ENCODE data around the gene MSANTD1. TPM values are rescaled to one million over a fixed set of nuclear protein-coding genes. Genes with fewer than 3 reads are reported as not detected.

The MSANTD1 gene
- total RNA-seq, 2 experiments from 2014 or later = 0.83 to 1.0 TPM

DNA sequence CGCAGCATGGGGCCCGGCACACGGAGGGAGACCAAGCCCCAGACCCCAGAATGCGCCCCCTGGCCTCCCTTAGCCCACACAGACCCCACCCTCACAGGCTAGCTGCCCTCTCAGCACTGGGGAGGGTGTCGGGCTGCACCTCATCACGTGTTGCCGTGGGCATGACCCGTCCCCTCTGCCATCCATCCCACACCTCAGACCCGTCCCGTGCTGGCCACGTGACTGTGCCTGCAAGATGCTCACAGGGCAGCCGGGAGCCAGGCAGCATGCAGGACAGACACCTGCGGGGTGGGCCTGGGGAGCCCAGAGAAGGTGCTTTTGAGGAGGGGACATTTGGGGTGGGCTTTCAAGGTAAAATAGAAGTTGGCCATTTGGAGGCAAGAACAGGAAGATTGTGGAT, 4.8 kb downstream of the MSANTD1 start:
- POLR2A ChIA-PET = interaction anchor here (0.7 kb wide), 1 partner anchor 1542 kb away, joined by 3 read pairs; no protein-coding TSS in a partner anchor
- H3K9me3 Mint-ChIP-seq (ENCODE audit: insufficient read depth) = no peaks in the 10 kb centered on the region
- H3K27ac Mint-ChIP-seq = no peak overlapping the region
- no peak for ATAC-seq
- H3K27me3 Mint-ChIP-seq (ENCODE audit: low read depth) = no peaks in the 10 kb centered on the region
- no peak overlapping the region for H3K4me3 Mint-ChIP-seq
- no peaks in the 10 kb centered on the region for H3K4me1 Mint-ChIP-seq (ENCODE audit: low read depth)
- CTCF ChIA-PET = no interaction called here
- H3K36me3 Mint-ChIP-seq (ENCODE audit: low read depth) = no peaks in the 10 kb centered on the region
- no peak for DNase-seq

GRCh38 chr4:3254302-3255131, 5.6 kb downstream of the MSANTD1 start:
- DNase-seq (no peak), ATAC-seq (no peak)
- no peaks in the 10 kb centered on the region for H3K27me3 Mint-ChIP-seq (ENCODE audit: low read depth)
- no peaks in the 10 kb centered on the region for H3K4me1 Mint-ChIP-seq (ENCODE audit: low read depth)
- ChIA-PET CTCF (no interaction called here), POLR2A (interaction anchor here (0.6 kb wide), 1 partner anchor 32 kb away, joined by 3 read pairs; no protein-coding TSS in a partner anchor)
- no peaks in the 10 kb centered on the region for H3K9me3 Mint-ChIP-seq (ENCODE audit: insufficient read depth)
- H3K27ac Mint-ChIP-seq = no peak overlapping the region
- no peaks in the 10 kb centered on the region for H3K36me3 Mint-ChIP-seq (ENCODE audit: low read depth)
- no peak overlapping the region for H3K4me3 Mint-ChIP-seq

DNA sequence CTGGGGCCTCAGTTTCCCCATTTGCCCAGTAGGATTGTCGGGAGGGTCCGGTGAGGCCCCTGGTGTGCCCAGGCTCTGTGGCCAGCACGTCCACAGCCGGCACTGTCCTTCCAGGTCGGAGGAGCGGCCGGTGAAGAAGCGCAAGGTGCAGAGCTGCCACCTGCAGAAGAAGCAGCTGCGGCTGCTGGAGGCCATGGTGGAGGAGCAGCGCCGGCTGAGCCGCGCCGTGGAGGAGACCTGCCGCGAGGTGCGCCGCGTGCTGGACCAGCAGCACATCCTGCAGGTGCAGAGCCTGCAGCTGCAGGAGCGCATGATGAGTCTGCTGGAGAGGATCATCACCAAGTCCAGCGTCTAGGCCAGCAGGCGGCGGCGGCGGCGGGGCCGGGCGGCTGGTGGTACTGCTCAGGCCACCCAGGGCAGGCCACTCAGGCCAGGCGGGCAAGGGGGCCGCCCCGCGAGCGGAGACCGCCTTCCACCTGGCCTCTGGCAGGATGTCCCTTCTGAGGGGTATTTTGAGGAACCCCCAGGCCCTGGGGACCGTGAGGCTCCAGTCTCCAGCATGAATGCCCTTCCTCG, 6.7 kb downstream of the MSANTD1 start:
- Mint-ChIP-seq H3K9me3 (ENCODE audit: insufficient read depth) (no peaks in the 10 kb centered on the region), H3K27ac (no peak overlapping the region), H3K4me1 (ENCODE audit: low read depth) (no peaks in the 10 kb centered on the region), H3K36me3 (ENCODE audit: low read depth) (no peaks in the 10 kb centered on the region), H3K4me3 (no peak overlapping the region), H3K27me3 (ENCODE audit: low read depth) (no peaks in the 10 kb centered on the region)
- CTCF ChIA-PET = no interaction called here
- POLR2A ChIA-PET = no interaction called here
- ATAC-seq (no peak), DNase-seq (no peak)

- CTCF ChIA-PET = no interaction called here
- DNase-seq = no peak
- Mint-ChIP-seq H3K27me3 (ENCODE audit: low read depth) (no peaks in the 10 kb centered on the region), H3K9me3 (ENCODE audit: insufficient read depth) (no peaks in the 10 kb centered on the region), H3K36me3 (ENCODE audit: low read depth) (no peaks in the 10 kb centered on the region), H3K4me1 (ENCODE audit: low read depth) (no peaks in the 10 kb centered on the region), H3K27ac (no peak overlapping the region), H3K4me3 (no peak overlapping the region)
- POLR2A ChIA-PET = no interaction called here
- ATAC-seq = no peak
Observed at GRCh38 chr4:3256230-3257102, 7.5 kb downstream of the MSANTD1 start.

GRCh38 chr4:3257103-3257555, 8.2 kb downstream of the MSANTD1 start:
- no peaks in the 10 kb centered on the region for H3K36me3 Mint-ChIP-seq (ENCODE audit: low read depth)
- H3K4me1 Mint-ChIP-seq (ENCODE audit: low read depth) = no peaks in the 10 kb centered on the region
- no peak overlapping the region for H3K27ac Mint-ChIP-seq
- ATAC-seq (no peak), DNase-seq (no peak)
- H3K9me3 Mint-ChIP-seq (ENCODE audit: insufficient read depth) = no peaks in the 10 kb centered on the region
- ChIA-PET CTCF (no interaction called here), POLR2A (no interaction called here)
- no peak overlapping the region for H3K4me3 Mint-ChIP-seq
- no peaks in the 10 kb centered on the region for H3K27me3 Mint-ChIP-seq (ENCODE audit: low read depth)

GRCh38 chr4:3257556-3258482, 8.9 kb downstream of the MSANTD1 start:
- ChIA-PET CTCF (interaction anchor here (0.9 kb wide), 1 partner anchor 12 kb away, joined by 3 read pairs; no protein-coding TSS in a partner anchor), POLR2A (no interaction called here)

GRCh38 chr4:3261411-3262207, 12.7 kb downstream of the MSANTD1 start:
- no peaks in the 10 kb centered on the region for H3K4me1 Mint-ChIP-seq (ENCODE audit: low read depth)
- CTCF ChIA-PET = no interaction called here
- DNase-seq (no peak), ATAC-seq (no peak)
- H3K27me3 Mint-ChIP-seq (ENCODE audit: low read depth) = no peaks in the 10 kb centered on the region
- H3K9me3 Mint-ChIP-seq (ENCODE audit: insufficient read depth) = no peaks in the 10 kb centered on the region
- H3K4me3 Mint-ChIP-seq = no peak overlapping the region
- no peaks in the 10 kb centered on the region for H3K36me3 Mint-ChIP-seq (ENCODE audit: low read depth)
- POLR2A ChIA-PET = no interaction called here
- H3K27ac Mint-ChIP-seq = no peak overlapping the region

More at GRCh38 chr4:3257556-3258482, 8.9 kb downstream of the MSANTD1 start:
- Mint-ChIP-seq H3K36me3 (ENCODE audit: low read depth) (no peaks in the 10 kb centered on the region), H3K27ac (no peak overlapping the region), H3K4me1 (ENCODE audit: low read depth) (no peaks in the 10 kb centered on the region), H3K4me3 (no peak overlapping the region), H3K9me3 (ENCODE audit: insufficient read depth) (no peaks in the 10 kb centered on the region), H3K27me3 (ENCODE audit: low read depth) (no peaks in the 10 kb centered on the region)
- ATAC-seq (no peak), DNase-seq (no peak)

DNA sequence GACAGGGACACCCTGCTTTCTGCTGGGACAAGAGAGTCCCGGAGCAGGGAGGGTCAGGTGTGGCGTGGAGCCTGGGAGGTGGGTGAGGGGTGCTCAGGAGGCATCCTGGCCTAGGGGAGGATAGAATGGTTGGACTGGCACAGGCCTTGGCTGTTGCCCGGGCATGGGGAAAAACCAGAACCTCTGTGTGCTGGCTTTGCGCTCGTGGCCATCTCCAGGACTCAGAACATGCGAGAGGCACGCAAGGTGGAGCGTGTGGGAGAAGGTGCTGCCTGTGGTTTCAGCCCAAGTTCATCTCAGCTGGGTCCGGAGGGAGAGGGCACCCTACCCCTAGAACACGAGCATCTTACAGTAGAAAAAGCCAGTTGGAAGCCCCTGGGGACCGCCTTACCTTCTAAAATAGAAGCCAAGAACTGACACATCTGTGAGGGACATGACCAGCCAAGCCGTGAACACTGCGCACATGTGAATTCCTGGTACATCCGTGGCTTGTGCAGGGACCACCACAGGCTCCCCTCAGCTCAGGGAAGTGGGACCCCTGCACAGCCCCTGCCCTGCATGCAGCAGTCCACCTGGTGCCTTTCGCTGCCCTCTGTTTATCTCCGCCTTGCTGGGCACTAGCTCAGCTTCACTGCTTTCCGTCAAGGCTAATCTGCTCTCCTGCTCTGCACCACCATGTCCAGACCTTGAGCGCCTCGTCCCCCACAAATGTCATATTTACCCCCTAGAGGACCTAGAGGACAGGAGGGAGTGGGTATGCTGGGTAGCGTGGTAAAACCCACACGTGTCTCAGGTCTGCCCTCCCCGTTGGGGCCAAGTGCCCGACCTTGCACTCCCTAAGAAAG, 13.5 kb downstream of the MSANTD1 start:
- no peaks in the 10 kb centered on the region for H3K27me3 Mint-ChIP-seq (ENCODE audit: low read depth)
- peak; percentile 30 for ATAC-seq
- ChIA-PET CTCF (no interaction called here), POLR2A (no interaction called here)
- no peaks in the 10 kb centered on the region for H3K36me3 Mint-ChIP-seq (ENCODE audit: low read depth)
- DNase-seq = no peak
- no peak overlapping the region for H3K4me3 Mint-ChIP-seq
- no peaks in the 10 kb centered on the region for H3K4me1 Mint-ChIP-seq (ENCODE audit: low read depth)
- H3K9me3 Mint-ChIP-seq (ENCODE audit: insufficient read depth) = no peaks in the 10 kb centered on the region
- no peak overlapping the region for H3K27ac Mint-ChIP-seq

DNA sequence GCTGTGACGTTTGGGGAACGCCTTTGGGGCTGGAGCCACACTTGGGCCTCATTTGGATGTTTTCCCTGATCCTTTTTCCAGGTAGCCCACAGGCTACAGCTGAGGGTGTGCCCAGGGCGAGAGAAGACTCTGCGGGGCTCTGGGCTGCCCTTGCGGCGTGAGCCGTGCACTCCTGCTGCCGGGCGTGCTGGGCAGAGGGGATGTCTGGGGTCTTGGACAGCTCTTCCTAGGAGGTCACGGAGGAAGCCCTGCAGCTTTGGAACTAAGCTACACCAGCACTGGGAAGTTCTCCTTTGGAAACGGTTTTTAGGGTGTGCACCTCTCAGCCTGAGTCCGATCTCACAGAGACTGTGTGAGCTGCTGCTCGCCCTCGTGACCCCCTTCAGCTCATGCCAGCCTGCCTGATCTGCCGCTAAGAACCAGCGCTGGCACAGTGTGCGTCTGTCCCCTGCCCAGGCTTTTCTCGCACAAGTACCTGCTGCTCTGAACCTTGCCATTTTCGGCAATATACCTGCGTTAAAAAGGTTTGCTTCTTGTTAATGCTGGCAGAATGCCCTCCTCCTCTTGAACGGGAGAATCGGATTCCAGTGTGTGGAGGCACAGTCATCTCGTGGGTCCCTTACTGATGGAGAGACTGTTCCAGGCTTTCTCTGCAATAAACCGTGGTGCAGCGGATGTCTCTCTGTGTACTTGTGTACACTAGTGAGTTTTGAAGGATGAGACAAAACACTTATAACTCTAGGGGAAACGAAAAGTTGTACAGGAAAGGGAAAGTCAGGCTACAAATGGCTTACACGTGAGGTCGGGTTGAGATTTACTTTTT, 14.3 kb downstream of the MSANTD1 start:
- no peak overlapping the region for H3K4me3 Mint-ChIP-seq
- ATAC-seq (no peak), DNase-seq (no peak)
- H3K27me3 Mint-ChIP-seq (ENCODE audit: low read depth) = no peaks in the 10 kb centered on the region
- H3K27ac Mint-ChIP-seq = no peak overlapping the region
- CTCF ChIA-PET = no interaction called here
- POLR2A ChIA-PET = no interaction called here
- no peaks in the 10 kb centered on the region for H3K36me3 Mint-ChIP-seq (ENCODE audit: low read depth)
- no peaks in the 10 kb centered on the region for H3K4me1 Mint-ChIP-seq (ENCODE audit: low read depth)
- H3K9me3 Mint-ChIP-seq (ENCODE audit: insufficient read depth) = no peaks in the 10 kb centered on the region

- no peak for ATAC-seq
- Mint-ChIP-seq H3K4me1 (ENCODE audit: low read depth) (no peaks in the 10 kb centered on the region), H3K27ac (no peak overlapping the region), H3K9me3 (ENCODE audit: insufficient read depth) (no peaks in the 10 kb centered on the region), H3K36me3 (ENCODE audit: low read depth) (no peaks in the 10 kb centered on the region), H3K27me3 (ENCODE audit: low read depth) (no peaks in the 10 kb centered on the region), H3K4me3 (no peak overlapping the region)
- no peak for DNase-seq
- ChIA-PET CTCF (no interaction called here), POLR2A (no interaction called here)
Observed at GRCh38 chr4:3263876-3264193, 14.9 kb downstream of the MSANTD1 start.
